SK-N-SH treated with all-trans-retinoic acid at 6 μM for 48 hours (cell line): ENCODE results near the gene DDX25.
A peak's percentile ranks its signal among the peaks of the same experiment; 100 is the strongest.

ENCODE experiments used
- ATAC-seq: fragments of 200-7000 bp; cut with Tn5 transposase; 3 replicates; pipeline ENCODE4 v1.9.1; 2020; ENCODE audit warnings: mild to moderate bottlenecking, moderate library complexity
- BACH2 ChIP-seq: fragments of 250-450 bp; sonication (Bioruptor Pico); IDR thresholded peaks from 2 replicates; pipeline ENCODE4 v1.9.0; 2021; ENCODE audit warnings: mild to moderate bottlenecking, borderline replicate concordance
- CSDC2 ChIP-seq: fragments of 250-450 bp; sonication (Bioruptor Pico); IDR thresholded peaks from 2 replicates; pipeline ENCODE4 v1.5.0; 2020; ENCODE audit warnings: mild to moderate bottlenecking, moderate library complexity
- CSRNP3 ChIP-seq: fragments of 250-450 bp; sonication (Bioruptor Pico); IDR thresholded peaks from 2 replicates; pipeline ENCODE4 v1.5.1; 2021; ENCODE audit warnings: mild to moderate bottlenecking, moderate library complexity
- ESRRG ChIP-seq: fragments of 250-450 bp; sonication (Bioruptor Pico); IDR thresholded peaks from 2 replicates; pipeline ENCODE4 v1.6.1; 2021; ENCODE audit warnings: mild to moderate bottlenecking
- GLIS3 ChIP-seq: fragments of 250-450 bp; sonication (Bioruptor Pico); IDR thresholded peaks from 2 replicates; pipeline ENCODE4 v1.5.0; 2020; ENCODE audit warnings: mild to moderate bottlenecking, moderate library complexity
- ISL1 ChIP-seq: fragments of 250-450 bp; sonication (Bioruptor Pico); IDR thresholded peaks from 2 replicates; pipeline ENCODE4 v2.1.2; 2022; ENCODE audit warnings: mild to moderate bottlenecking, moderate library complexity
- OSR1 ChIP-seq: fragments of 250-450 bp; sonication (Bioruptor Pico); IDR thresholded peaks from 2 replicates; pipeline ENCODE4 v1.8.0; 2022; ENCODE audit warnings: moderate library complexity, mild to moderate bottlenecking, inconsistent platforms
- PATZ1 ChIP-seq: fragments of 250-450 bp; sonication (Bioruptor Pico); IDR thresholded peaks from 2 replicates; pipeline ENCODE4 v1.8.0; 2020; ENCODE audit warnings: mild to moderate bottlenecking, moderate library complexity, borderline replicate concordance
- POU6F1 ChIP-seq: fragments of 250-450 bp; sonication (Bioruptor Pico); IDR thresholded peaks from 2 replicates; pipeline ENCODE4 v1.8.0; 2021; ENCODE audit warnings: low read depth, mild to moderate bottlenecking, moderate library complexity, borderline replicate concordance
- PPARA ChIP-seq: fragments of 250-450 bp; sonication (Bioruptor Pico); IDR thresholded peaks from 2 replicates; pipeline ENCODE4 v1.5.0; 2020; ENCODE audit warnings: mild to moderate bottlenecking, borderline replicate concordance
- SNAI2 ChIP-seq: fragments of 250-450 bp; sonication (Bioruptor Pico); IDR thresholded peaks from 2 replicates; pipeline ENCODE4 v1.5.0; 2020; ENCODE audit warnings: mild to moderate bottlenecking, moderate library complexity
- TCF4 ChIP-seq: fragments of 250-450 bp; sonication (Bioruptor Pico); IDR thresholded peaks from 2 replicates; pipeline ENCODE4 v1.8.0; 2021; ENCODE audit warnings: mild to moderate bottlenecking, moderate library complexity, borderline replicate concordance
- TOX ChIP-seq: fragments of 250-450 bp; sonication (Bioruptor Pico); IDR thresholded peaks from 2 replicates; pipeline ENCODE4 v1.8.0; 2021; ENCODE audit warnings: mild to moderate bottlenecking, moderate library complexity, borderline replicate concordance
- ZC3H10 ChIP-seq: fragments of 250-450 bp; sonication (Bioruptor Pico); IDR thresholded peaks from 2 replicates; pipeline ENCODE4 v1.5.1; 2021; ENCODE audit warnings: mild to moderate bottlenecking, moderate library complexity
- ZFP3 ChIP-seq: fragments of 250-450 bp; sonication (Bioruptor Pico); IDR thresholded peaks from 2 replicates; pipeline ENCODE4 v1.5.0; 2020; ENCODE audit warnings: mild to moderate bottlenecking, moderate library complexity
- ZFP30 ChIP-seq: fragments of 450-650 bp; formaldehyde crosslinking; IDR thresholded peaks from 2 replicates; pipeline ENCODE4 v1.5.0; 2022; ENCODE audit warnings: mild to moderate bottlenecking, moderate library complexity
- ZNF565 ChIP-seq: fragments of 450-650 bp; formaldehyde crosslinking; conservative IDR thresholded peaks from 2 replicates; pipeline ENCODE4 v1.5.0; 2020; ENCODE audit warnings: low read depth, mild to moderate bottlenecking, moderate library complexity
- ZNF8 ChIP-seq: fragments of 450-650 bp; formaldehyde crosslinking; IDR thresholded peaks from 2 replicates; pipeline ENCODE4 v1.5.0; 2020; ENCODE audit warnings: mild to moderate bottlenecking, moderate library complexity
- TF ChIP-seq, protein P1 (sequence below): fragments of 250-450 bp; sonication (Bioruptor Pico); IDR thresholded peaks from 2 replicates; pipeline ENCODE4 v1.5.0; 2020; ENCODE audit warnings: mild to moderate bottlenecking, moderate library complexity
- TF ChIP-seq, protein P2 (sequence below): fragments of 250-450 bp; sonication (Bioruptor Pico); IDR thresholded peaks from 2 replicates; pipeline ENCODE4 v1.5.1; 2020; ENCODE audit warnings: low read depth, mild to moderate bottlenecking, moderate library complexity

Gene DDX25

GRCh38 chr11:125941267-125941618 lies 36.9 kb downstream of the DDX25 start:
- TF ChIP-seq CSDC2 (no peak), TOX (CRISPR knock-in tag) (no peak), PPARA (CRISPR knock-in tag) (no peak), ZNF565 (CRISPR knock-in tag) (no peak), PATZ1 (CRISPR knock-in tag) (no peak), CSRNP3 (CRISPR knock-in tag) (no peak), OSR1 (CRISPR knock-in tag) (no peak), ZC3H10 (CRISPR knock-in tag) (no peak), ZFP30 (CRISPR knock-in tag) (no peak), POU6F1 (CRISPR knock-in tag) (no peak), SNAI2 (CRISPR knock-in tag) (no peak), ZNF8 (CRISPR knock-in tag) (no peak), ISL1 (no peak), TCF4 (CRISPR knock-in tag) (no peak), GLIS3 (CRISPR knock-in tag) (no peak), ESRRG (CRISPR knock-in tag) (no peak), ZFP3 (CRISPR knock-in tag) (no peak)
- TF ChIP-seq, protein P1, sequence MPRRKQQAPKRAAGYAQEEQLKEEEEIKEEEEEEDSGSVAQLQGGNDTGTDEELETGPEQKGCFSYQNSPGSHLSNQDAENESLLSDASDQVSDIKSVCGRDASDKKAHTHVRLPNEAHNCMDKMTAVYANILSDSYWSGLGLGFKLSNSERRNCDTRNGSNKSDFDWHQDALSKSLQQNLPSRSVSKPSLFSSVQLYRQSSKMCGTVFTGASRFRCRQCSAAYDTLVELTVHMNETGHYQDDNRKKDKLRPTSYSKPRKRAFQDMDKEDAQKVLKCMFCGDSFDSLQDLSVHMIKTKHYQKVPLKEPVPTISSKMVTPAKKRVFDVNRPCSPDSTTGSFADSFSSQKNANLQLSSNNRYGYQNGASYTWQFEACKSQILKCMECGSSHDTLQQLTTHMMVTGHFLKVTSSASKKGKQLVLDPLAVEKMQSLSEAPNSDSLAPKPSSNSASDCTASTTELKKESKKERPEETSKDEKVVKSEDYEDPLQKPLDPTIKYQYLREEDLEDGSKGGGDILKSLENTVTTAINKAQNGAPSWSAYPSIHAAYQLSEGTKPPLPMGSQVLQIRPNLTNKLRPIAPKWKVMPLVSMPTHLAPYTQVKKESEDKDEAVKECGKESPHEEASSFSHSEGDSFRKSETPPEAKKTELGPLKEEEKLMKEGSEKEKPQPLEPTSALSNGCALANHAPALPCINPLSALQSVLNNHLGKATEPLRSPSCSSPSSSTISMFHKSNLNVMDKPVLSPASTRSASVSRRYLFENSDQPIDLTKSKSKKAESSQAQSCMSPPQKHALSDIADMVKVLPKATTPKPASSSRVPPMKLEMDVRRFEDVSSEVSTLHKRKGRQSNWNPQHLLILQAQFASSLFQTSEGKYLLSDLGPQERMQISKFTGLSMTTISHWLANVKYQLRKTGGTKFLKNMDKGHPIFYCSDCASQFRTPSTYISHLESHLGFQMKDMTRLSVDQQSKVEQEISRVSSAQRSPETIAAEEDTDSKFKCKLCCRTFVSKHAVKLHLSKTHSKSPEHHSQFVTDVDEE (CRISPR knock-in tag): no peak
- TF ChIP-seq, protein P2, sequence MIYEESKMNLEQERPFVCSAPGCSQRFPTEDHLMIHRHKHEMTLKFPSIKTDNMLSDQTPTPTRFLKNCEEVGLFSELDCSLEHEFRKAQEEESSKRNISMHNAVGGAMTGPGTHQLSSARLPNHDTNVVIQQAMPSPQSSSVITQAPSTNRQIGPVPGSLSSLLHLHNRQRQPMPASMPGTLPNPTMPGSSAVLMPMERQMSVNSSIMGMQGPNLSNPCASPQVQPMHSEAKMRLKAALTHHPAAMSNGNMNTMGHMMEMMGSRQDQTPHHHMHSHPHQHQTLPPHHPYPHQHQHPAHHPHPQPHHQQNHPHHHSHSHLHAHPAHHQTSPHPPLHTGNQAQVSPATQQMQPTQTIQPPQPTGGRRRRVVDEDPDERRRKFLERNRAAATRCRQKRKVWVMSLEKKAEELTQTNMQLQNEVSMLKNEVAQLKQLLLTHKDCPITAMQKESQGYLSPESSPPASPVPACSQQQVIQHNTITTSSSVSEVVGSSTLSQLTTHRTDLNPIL (CRISPR knock-in tag): no peak
- TF ChIP-seq, all 23 proteins: peak for 0

GRCh38 chr11:125941619-125942611 lies 37.6 kb downstream of the DDX25 start:
- TF ChIP-seq OSR1 (CRISPR knock-in tag) (no peak), PPARA (CRISPR knock-in tag) (no peak), CSDC2 (no peak), BACH2 (CRISPR knock-in tag) (no peak)
- TF ChIP-seq, all 23 proteins: peak for 0
- ATAC-seq: peak; percentile 84

More at GRCh38 chr11:125941267-125941618, 36.9 kb downstream of the DDX25 start:
- no peak for ATAC-seq
